Stimulated activated CD4-positive, alpha-beta T cell treated with anti-CD3 and anti-CD28 coated beads, Interleukin-12 subunit alpha, Interleukin-12 subunit beta, amount 100 ng/mL, for 4 hours (primary cell): ENCODE measurements around the gene CAMTA1.

Source experiments
- DNase-seq: peaks from one replicate; pipeline ENCODE4 v3.0.0-alpha.2; 2020

Gene CAMTA1

GRCh38 chr1:6985549-6986276, 200.5 kb downstream of the CAMTA1 start:
- DNase-seq, result no peak

GRCh38 chr1:6986281-6986680, 201.0 kb downstream of the CAMTA1 start:
- no peak for DNase-seq

GRCh38 chr1:6987940-6988339, 202.7 kb downstream of the CAMTA1 start:
- no peak for DNase-seq

DNA sequence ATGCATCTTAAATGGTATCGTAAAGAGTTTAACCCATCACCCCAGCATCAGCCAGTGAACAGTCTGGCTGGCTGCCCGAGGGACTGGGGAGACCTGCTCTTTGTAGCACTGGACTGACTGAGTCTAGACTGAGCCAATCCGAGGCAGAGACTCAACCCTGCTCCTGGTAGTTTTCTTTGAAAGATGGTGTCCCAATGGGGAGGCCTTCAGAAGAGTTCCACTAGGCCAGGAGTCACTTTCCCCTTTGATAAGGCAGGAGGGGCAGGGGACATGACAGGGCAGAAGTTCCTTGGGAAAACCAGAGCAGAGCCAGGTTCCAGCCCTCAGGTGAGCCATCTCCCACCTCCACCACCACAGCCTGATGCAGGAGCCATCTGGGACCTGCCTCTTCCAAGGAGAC, 203.5 kb downstream of the CAMTA1 start:
- DNase-seq, result no peak

DNA sequence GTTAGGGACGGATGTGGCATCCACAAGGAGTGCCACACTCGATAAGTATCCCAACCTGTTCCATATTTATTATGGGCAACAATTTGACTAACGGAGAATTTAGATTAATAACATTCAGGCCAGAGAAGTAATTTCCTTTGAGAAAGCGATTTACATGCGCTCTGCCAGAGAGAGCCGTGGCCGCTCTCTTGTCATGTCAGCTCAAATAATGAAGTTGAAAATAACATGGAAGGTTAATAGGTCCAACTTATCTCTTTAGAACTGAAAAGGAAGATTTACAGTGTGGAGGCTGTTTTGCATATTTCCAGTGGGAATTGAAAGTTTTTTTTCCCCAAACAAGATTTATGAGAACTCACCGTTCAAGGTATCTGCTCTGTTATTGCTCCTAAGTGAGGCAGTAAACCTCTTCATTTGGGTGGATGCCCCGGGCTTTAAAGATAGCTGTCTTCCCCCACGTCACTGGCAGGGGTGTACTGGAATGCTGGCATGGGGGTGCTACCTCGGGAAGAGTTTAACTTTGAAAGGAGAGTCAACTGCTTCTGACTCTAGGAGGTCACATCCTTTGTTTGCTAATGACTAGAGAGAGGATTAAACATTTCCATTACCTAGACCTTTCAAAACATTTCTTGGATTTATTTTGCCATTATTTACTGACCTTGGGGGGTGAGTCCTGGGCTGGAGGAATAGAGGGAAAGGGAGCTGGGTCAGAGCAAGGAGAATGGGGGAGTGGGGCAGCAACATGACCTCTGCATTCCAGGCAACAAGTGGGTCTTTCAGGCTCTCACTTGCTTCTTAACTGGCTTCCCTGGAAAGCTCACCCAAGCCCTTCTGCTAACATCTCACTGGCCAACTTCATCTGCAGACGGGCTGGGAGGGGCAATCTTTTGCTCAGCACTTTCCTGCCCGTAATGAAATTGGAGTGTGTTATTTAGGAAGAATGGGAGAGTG, 204.2 kb downstream of the CAMTA1 start:
- no peak for DNase-seq

DNA sequence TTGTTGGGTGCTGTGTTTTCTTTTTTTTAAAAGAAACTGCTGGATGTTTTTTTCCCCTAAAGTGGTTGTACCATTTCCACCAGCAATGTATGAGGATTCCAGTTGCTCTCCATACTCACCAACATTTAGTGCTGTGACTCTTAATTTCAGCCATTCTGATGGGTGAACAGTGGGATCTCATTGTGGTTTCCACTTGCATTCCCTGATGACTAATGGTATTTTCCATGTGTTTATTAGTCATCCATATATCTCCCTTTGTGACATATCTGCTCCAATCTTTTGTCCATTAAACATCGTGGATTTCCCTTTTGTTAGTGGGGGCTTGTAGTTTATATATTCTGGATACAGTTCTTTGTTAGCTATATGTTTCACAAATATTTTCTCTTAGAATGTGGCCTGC, 206.0 kb downstream of the CAMTA1 start:
- DNase-seq, result no peak

DNA sequence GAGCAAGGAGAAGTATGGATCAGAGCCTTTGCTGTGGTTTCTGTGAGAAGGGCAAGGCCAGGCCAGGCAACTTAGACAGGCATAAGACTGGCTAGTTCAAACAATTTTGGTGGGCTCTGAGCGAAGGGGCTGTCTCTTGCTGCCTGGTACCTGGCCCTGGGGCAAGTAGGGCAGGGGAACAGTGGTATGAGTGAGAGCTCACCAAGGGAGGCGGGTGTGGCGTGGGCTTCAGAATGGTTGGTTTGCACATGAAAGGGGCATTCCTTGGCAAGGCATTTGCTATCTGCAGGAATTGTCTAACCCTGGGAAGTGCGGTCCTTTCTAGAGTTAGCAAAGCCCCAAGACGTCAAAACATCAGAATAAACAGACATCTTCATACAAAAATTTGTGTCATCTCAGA, 210.5 kb downstream of the CAMTA1 start:
- no peak for DNase-seq

GRCh38 chr1:6996371-6996770, 211.1 kb downstream of the CAMTA1 start:
- DNase-seq, result no peak

DNA sequence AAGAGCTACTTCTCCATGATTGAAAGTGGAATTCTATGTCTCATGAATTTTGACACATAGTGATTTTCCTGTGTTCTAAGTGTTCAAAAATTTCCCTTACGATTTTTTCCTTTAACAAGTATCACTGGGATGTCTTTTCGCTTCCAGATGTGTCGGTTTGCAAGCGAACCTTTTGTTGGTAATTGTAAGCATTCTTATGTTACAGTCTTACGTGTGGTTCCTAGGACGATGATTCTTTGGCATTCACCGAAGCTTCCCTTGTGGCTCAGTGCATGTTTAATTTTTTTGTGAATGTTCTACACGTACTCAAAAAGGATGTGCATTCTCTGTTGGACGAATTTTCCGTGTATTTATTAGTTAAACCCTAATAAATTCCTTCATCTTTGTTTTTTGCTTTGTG, 211.6 kb downstream of the CAMTA1 start:
- no peak for DNase-seq

- no peak for DNase-seq
Observed at GRCh38 chr1:6998267-6998666, 213.0 kb downstream of the CAMTA1 start.

DNA sequence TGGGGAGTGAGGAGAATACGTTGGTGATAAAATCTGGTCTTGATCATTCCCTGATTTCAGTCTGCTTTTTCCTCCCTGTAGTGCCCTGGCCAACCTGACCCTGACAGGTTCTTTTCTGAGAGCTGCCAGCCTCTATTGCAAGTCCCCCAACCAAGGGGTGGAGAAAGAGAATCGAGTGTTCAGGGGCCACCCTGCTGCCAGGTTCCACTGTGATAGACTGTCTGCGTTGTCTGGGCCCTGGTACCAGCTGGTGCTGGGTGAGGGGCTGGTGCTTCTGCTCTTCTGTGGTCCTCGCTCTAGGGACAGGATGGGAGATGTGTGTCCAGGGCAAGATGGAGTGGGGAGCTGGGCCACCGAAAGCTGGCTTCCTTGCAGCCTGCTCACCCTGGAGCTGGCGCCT, 214.6 kb downstream of the CAMTA1 start:
- no peak for DNase-seq

DNA sequence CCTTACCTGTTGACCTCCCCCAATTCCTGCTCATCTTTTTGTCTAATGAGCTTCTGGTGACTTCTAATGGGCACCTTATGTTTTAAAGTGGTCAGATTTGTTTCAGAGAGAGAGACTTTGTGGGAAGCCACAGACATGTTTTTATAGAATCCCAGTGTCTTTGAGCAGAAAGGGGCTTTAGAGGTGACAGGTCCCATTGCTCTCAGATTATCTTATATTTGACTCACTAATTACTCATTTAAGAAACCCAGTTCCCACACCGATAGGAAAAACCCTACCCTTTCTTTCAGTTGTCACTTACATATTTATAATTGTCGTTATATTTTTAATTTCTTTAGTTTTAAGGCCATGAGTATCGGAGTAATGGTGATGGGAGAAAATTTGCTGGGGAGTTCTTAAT, 215.5 kb downstream of the CAMTA1 start:
- DNase-seq, result no peak

- no peak for DNase-seq
Observed at GRCh38 chr1:7002728-7003127, 217.5 kb downstream of the CAMTA1 start.

- DNase-seq, result no peak
Observed at GRCh38 chr1:7003676-7004075, 218.4 kb downstream of the CAMTA1 start.

DNA sequence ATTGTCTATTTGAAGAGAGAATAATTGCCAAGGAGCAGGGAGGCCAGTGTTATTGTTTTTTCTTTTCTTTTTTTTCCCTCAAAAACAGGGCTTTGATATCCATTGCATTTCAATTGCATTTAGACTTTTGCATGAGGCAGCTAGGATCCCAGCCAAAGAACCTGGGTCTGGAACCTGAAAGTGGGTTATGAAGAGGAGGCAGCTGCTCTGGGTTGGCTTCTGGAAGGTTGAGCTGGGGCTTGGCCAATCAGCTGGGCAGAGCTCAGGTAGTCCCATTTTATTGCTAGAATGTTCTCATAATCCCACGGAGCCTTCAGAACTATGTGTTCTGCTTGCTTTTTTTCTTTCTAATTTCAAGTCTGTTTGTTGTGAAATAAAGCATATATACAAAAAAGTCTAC, 218.9 kb downstream of the CAMTA1 start:
- DNase-seq, result no peak

DNA sequence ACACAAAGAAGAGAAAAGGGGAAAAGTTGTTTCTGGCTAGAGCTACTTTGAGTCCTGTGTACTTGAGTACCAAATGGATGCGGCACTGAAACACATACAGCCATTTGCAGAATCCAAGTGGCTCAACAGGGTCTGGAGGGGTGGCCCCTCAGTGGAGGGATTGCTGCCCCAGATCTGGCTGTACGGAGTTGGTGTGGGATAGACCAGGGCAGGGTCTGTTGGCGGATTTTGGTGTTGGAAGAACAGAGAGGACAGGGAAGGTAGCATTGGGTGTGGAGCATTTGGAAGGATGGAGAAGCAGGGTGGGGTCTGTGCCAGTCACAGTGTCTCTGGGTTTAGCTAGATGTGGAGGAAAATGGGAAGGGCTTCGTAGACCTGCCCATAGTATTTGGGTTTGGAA, 220.5 kb downstream of the CAMTA1 start:
- DNase-seq, result no peak

- no peak for DNase-seq
Observed at GRCh38 chr1:7006996-7007871, 222.0 kb downstream of the CAMTA1 start.

DNA sequence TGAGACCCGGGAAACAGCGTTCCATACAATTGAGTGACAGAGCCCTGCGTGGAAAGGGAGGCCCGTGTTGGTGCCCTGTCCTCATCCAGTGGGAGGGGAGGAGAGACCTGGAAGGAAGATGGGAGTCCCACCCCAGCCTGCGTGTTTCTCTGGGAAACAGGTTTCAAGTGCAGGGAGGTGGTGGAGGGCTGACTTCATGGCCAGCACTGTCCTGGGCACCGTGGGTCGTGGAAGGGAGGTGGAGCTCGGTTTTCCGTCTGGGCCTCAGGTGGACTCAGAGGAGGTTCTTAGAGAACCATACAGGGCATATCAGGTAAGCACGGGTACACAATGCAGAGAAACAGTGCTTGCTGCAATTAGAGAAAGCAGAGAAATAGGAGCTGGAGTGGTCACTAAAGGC, 222.6 kb downstream of the CAMTA1 start:
- no peak for DNase-seq

DNA sequence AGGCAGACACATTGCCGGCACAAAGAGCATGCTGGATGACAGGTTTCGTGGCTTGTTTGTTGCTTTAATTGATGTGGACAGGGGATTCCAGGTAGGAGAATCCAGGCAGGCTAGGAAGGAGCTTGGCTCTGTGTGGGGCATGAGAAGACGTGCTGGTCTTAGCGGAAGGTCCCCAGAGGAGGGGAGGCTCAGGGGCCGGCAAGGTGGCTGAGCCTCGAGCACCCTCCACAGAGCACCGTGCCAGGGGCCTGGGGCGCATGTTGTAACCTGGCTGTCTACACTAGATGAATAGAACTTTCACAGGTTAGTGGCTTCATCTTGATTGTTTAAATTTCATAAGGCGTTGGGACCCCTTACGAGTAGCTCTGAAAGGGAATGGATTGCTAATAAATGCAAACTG, 223.1 kb downstream of the CAMTA1 start:
- DNase-seq, result no peak

GRCh38 chr1:7008975-7009740, 223.9 kb downstream of the CAMTA1 start:
- no peak for DNase-seq

DNA sequence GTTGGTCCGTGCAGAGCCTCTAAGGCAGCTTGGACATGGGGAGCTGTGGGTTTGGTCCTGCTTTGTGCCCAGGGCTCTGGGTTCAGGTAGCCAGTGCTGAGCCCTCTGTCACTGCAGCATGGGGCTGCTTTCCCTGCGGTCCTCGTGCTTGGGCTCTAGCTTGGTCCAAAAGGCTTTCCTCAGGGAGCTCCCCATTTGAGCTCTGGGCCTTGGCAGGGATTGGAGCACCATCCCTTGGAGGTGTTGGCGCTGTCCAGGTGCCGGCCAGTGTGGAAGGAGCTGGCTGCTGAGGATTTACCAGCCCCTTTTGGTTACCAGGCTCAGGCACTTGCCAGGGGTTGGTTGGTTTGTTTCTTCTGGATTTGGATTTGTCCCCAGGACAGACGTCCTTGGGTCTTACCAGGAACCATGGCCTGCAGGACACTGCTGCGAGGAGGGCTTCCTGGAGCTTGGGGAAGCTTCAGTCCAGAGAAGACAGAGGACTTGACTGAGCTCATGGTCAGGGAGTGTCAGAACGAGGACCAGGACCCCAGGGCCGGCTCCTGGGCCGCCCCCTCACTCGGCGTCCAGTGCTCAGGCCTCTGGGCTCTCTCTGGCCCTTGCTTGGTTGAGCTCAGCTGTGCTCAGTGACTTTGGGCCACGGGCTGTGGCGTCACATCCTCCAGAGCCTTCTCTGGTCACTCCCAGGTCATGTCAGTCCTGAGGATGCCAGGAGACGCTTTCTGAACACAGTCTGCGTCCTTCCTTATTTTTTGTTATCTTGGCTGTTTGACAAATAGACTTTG, 224.7 kb downstream of the CAMTA1 start:
- DNase-seq, result no peak
